HG03439 (cell line): ENCODE data around the gene CALML6.

ENCODE experiments used
- ATAC-seq: cut with Tn5 transposase; IDR thresholded peaks from one replicate; pipeline ENCODE4 v1.9.1; 2021; ENCODE audit warnings: mild to moderate bottlenecking, moderate library complexity; ENCODE audit not compliant: unreplicated experiment

Gene CALML6

GRCh38 chr1:1891349-1892078 lies 23.5 kb upstream of the CALML6 start:
- ATAC-seq: peak; percentile 10

DNA sequence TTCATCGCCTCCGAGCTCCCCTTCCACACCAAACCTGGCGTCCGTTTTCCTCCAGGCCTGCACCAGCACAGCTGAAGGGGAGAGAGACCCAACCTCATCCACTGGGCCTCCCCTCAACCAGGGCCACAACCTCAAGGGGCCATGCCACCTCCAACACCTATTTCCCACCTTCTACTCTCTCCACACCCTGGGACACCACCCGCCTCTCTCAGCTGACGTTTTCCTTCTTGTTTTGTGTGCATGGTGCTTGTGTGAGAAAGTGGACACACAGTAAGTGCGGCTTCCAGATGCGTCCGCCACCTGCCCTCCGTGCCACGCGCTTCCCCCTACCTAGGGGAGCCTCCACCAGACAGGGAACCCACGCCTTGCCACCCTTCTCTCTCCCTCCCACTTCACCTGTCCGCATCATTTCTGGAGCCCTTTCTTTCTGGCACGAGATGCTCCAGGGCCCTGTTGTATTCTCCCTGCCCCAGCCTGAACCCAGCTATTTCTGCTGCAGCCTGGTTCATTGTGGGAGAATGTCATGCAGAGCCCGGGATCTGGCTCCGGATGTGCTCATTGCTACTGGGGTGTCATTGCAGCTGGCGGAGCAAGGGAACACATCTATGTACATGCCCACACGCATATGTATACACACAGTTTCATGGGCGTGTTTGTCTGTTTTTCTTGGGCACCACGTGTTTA lies 22.8 kb upstream of the CALML6 start:
- ATAC-seq: no peak

GRCh38 chr1:1892763-1893120 lies 22.3 kb upstream of the CALML6 start:
- ATAC-seq: no peak

DNA sequence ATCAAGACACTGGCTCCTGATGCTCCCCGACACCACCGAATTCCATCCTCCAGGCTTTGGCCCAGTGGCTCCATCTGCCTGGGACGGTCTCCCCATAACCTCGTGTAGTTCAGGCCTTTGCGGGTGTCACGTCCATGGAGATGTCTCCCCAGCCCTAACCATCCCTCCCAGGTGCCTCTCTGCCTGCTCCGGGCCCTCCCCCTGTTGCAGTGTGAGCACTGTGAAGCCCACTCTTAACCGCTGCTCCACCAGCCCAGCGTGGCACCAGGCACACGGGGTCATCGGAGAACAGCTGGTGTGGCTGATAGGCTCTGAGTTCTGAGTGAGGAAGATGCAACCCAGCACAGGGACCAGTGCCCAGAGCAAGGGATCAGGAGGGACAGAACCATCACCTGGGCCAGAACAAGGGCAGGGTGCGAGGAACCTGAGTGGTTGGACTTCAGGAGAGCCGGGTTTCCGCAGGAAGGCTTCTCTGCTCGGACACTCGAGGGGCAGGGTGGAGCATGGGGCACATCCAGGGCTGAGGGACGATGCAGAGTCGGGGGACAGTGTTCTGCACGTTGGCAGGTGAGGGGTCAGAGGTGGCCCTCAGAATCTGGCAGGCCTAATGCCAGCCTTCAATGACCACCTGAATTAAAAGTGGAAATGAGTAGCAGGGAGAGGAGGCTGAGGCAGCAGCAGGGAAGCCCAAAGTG lies 21.6 kb upstream of the CALML6 start:
- no peak for ATAC-seq

DNA sequence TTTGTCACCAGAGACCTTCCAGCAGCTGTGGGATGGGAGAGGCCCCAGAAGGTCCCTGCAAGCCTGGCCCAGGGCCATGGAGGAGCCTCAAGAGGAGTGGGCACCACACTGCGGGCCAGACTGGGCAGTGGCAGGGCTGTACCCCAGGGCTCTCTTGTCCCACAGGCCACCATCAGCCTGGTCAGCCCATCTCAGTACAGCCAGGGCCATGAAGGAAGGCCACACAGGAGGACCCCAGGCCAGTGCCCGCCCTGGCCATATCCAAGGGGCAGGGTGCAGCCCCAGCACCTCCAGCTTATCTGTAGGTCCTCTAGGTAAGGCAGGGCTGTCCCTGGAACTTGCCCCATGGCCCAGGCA lies 21.1 kb upstream of the CALML6 start:
- ATAC-seq: no peak

DNA sequence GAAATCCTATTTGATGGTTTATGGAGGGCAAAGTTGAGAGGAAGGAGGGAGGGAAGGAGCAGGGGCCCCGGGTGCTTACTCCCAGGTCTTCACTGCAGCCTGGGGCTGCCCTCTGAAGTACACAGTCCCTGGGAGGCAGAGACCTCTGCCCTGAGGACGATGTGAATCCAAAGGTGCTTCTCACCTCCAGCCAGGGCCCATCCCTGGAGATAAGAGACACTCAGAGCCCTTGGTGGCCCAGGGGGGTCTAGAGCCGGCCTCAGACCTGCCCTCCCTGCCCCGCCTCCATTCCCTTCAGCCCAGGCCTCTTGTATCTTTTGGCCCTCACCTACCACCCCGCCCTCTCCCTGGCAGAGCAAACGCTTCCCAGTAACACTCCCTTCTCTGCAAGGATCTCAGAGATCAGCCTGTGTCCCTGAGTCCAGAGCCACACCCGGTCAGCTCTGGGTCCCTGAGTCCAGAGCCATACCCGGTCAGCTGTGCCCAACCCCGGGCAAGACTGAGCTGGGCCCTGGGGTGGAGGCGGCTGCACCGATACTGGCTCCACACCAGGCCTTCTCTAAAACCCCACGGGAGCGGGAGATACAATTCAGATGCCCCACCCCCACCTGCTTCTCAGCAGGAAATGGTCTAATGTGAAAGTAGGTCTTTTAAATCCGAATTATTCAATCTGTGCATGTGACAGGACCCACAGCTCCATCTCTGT lies 20.6 kb upstream of the CALML6 start:
- ATAC-seq: no peak

DNA sequence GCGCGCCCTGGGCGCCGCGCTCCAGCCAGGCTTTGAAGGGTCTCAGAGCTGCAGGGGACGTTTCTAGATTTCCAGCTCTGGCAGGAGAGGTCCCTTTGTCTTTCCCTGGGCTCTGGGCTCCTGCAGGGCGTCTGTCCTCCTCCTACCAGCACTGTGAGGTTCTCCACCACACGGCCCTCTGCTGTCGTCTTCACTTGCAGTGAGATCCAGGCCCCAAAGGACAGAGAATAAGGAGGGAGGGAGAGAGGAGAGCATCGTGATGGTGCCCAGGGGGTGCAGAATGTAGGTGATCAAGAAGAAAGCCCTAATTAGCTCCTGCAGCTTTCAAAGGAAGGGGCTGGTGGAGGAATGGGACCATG lies 20.0 kb upstream of the CALML6 start:
- no peak for ATAC-seq

DNA sequence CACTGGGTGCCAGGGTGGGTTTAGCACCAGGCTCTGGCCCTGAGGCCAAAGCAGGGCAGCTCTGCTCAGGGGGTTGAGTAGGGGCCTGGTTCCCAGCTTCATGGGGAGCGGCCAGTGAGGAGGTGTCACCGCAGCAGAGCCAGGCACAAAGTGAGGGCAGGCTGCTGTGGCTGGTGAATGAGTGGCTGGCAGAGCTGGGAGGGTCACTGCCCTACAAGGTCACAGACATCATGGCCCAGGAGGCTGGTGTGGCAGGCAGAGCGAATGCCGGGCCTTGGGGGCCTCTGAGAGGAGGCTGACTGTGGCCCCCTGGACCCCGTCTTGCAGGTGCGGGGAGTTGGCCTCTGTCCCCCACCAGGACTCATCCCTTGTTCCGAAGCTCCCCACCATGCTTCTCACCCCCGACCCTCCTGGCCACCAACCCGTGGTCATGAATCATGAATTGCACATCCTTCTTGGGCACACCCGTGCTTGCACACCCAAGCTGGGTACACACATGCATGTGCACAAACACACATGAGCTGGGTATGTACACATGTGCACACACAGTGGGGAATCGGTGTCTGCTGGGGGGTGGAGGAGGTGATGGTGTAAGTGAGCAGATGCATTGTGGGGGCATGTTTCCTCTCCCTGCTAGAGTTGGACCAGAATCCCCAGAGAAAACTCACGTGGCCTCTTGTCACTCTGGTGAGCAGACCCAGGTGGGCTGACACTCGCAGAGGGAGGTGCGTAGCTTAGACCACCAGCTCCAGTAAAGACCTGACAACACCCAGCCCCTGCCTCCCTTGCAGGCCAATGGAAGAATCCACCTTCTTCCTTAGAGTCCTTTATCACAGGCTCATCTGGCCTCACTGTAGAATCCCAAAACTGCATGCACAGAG lies 19.4 kb upstream of the CALML6 start:
- no peak for ATAC-seq

- no peak for ATAC-seq
These were observed 16.7 kb upstream of the CALML6 start for GRCh38 chr1:1898246-1898933.

GRCh38 chr1:1899266-1899966 lies 15.6 kb upstream of the CALML6 start:
- no peak for ATAC-seq

GRCh38 chr1:1899967-1900327 lies 15.1 kb upstream of the CALML6 start:
- ATAC-seq: no peak

GRCh38 chr1:1900883-1901640 lies 14.0 kb upstream of the CALML6 start:
- no peak for ATAC-seq

- ATAC-seq: no peak
These were observed 13.3 kb upstream of the CALML6 start for GRCh38 chr1:1901641-1902294.

DNA sequence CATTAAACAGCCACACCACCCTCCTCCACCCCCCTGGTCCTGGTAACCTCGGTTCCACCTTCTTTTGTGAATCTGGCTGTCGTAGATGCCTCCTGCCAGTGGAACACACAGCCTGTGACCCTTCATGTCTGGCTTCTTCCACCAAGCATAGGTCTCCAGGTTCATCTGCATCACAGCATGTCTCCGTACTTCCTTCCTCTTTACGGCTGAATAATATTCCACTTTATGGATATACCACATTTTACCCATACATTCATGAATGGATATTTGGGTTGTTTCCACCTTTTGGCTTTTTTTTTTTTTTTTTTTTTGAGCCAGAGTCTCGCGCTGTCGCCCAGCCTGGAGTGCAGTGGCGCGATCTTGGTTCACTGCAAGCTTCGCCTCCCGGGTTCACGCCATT lies 11.8 kb upstream of the CALML6 start:
- no peak for ATAC-seq

DNA sequence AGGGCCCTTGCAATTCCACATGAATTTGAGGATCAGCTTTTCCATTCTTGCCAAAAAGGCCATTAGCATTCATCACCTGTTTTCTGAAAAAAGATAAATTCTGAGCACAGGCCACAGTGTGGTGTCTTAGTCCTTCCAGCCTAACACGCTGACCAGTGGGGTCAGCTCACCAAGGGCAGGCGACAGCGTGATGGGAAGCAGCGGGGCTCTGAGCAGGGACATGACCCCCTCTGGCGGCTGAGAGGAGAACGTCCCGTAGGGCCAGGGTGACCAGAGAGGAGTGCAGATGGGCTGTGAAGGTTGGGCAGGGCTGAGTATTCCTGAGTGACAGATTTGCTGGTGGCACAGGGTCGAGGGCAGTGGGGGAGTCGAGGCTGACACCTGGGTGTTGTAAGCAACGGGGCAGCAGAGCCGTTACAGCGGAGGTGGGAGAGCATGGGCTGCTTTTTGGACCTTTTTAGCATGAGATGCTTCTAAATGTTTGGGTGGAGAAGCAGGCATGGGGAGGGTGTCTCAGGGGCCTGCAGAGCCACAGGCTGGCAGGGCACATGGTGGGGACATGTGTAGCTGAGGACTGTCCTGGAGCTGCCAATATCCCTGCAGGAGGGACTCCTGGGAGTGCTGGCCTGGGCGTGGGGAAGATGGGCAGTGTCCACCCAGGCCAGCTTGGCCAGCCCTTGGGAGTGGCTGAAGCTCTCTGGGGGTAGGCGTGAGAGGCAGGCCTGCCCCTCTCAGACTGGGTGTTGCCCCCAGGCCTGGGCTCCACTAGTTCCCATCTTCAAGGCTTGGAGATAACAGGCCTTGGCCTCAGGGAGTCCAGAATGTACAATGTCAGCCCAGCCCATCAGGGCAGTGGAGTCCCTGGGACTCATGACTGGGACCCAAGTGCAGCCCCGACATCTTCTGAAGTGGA lies 8.6 kb upstream of the CALML6 start:
- no peak for ATAC-seq

- peak; percentile 50 for ATAC-seq
These were observed 7.8 kb upstream of the CALML6 start for GRCh38 chr1:1907098-1907736.

DNA sequence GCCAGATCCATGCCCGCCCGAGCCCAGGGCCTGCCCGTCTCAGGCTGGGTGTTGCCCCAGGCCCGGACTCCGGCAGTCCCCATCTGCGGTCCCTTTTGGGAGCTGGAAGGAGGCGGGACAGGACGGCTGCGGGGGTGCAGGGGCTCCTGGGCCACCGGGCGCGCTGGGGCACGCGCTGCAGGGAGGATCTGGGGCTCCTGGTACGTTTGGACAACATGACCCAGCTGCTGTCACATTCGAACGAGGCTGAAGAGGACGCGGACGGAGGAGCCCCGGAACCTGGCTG lies 6.6 kb upstream of the CALML6 start:
- ATAC-seq: peak; percentile 6
